ENCODE measurements around the gene DNAAF5.

The DNAAF5 gene

DNA sequence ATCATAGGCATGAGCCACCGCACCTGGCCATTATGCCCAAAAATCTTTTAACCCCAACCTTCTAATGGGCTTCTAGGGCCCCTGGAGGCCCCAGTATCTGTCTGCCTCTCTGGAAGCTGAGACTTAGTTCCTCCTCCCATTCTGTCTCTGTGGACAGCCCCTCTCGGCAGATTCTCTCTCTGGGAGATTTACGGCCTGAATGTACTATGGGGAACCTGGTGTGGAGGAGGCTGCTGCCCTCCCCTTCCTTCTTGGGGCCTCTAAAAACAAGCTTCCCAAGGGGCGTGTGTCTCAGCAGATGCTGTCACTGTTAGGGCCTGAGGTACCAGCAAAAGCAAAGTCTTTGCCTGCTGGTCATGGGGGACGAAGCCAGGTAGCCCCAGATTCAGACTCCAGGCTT is 36.4 kb downstream of the DNAAF5 start:
- H3K9me2 ChIP-seq (replicated peaks; ENCODE audit: low read depth, low read length), result no peaks in the 10 kb centered on the region
- H3F3A ChIP-seq (ENCODE audit: low read depth), result no peaks in the 10 kb centered on the region
- H3K9me3 ChIP-seq (ENCODE audit: insufficient read depth, low read depth, low read length), result no peaks in the 10 kb centered on the region
- H3K36me3 ChIP-seq (ENCODE audit: insufficient read depth, low read length), result peaks cover 45% of the 10 kb centered on the region; the same call in 1 of the 2 replicates
- H2AFZ ChIP-seq (ENCODE audit: low read length), result no peak overlapping the region
- no peaks in the 10 kb centered on the region for H3K27me3 ChIP-seq (ENCODE audit: insufficient read depth, low read length, poor library complexity, severe bottlenecking)
- no peak overlapping the region for H3K4me3 ChIP-seq (ENCODE audit: low read length, poor library complexity, severe bottlenecking)
- no peak overlapping the region for H3K4me2 ChIP-seq (ENCODE audit: low read depth, low read length, poor library complexity, severe bottlenecking)
- no peaks in the 10 kb centered on the region for H3K4me1 ChIP-seq (ENCODE audit: insufficient read depth, low read length, poor library complexity, severe bottlenecking)
- no peak overlapping the region for H3K9ac ChIP-seq (ENCODE audit: low read depth, low read length, poor library complexity, severe bottlenecking)
- H4K20me1 ChIP-seq (ENCODE audit: insufficient read depth, low read length, poor library complexity, severe bottlenecking), result no peaks in the 10 kb centered on the region
- no peaks in the 10 kb centered on the region for H3K79me2 ChIP-seq (ENCODE audit: insufficient read depth, low read length)
- TF ChIP-seq CTCF (conservative IDR thresholded peaks at IDR 0.05; ENCODE audit: low read length) (no peak), EZH2phosphoT487 (IDR thresholded peaks at IDR 0.05; ENCODE audit: borderline replicate concordance) (no peak)

GRCh38 chr7:763762-764161 is 37.3 kb downstream of the DNAAF5 start:
- H3K27me3 ChIP-seq (ENCODE audit: insufficient read depth, low read length, poor library complexity, severe bottlenecking), result no peaks in the 10 kb centered on the region
- no peaks in the 10 kb centered on the region for H3F3A ChIP-seq (ENCODE audit: low read depth)
- H3K4me2 ChIP-seq (ENCODE audit: low read depth, low read length, poor library complexity, severe bottlenecking), result no peak overlapping the region
- H3K79me2 ChIP-seq (ENCODE audit: insufficient read depth, low read length), result no peaks in the 10 kb centered on the region
- H3K9ac ChIP-seq (ENCODE audit: low read depth, low read length, poor library complexity, severe bottlenecking), result no peak overlapping the region
- H3K36me3 ChIP-seq (ENCODE audit: insufficient read depth, low read length), result peaks cover 40% of the 10 kb centered on the region; the same call in 1 of the 2 replicates
- no peak overlapping the region for H2AFZ ChIP-seq (ENCODE audit: low read length)
- no peaks in the 10 kb centered on the region for H3K4me1 ChIP-seq (ENCODE audit: insufficient read depth, low read length, poor library complexity, severe bottlenecking)
- no peaks in the 10 kb centered on the region for H4K20me1 ChIP-seq (ENCODE audit: insufficient read depth, low read length, poor library complexity, severe bottlenecking)
- no peak overlapping the region for H3K4me3 ChIP-seq (ENCODE audit: low read length, poor library complexity, severe bottlenecking)
- no peak for TF ChIP-seq CTCF (conservative IDR thresholded peaks at IDR 0.05; ENCODE audit: low read length)
- no peak for TF ChIP-seq EZH2phosphoT487 (IDR thresholded peaks at IDR 0.05; ENCODE audit: borderline replicate concordance)
- H3K9me2 ChIP-seq (replicated peaks; ENCODE audit: low read depth, low read length), result no peaks in the 10 kb centered on the region
- no peaks in the 10 kb centered on the region for H3K9me3 ChIP-seq (ENCODE audit: insufficient read depth, low read depth, low read length)

- Histone ChIP-seq H3F3A (ENCODE audit: low read depth) (no peaks in the 10 kb centered on the region), H3K9me3 (ENCODE audit: insufficient read depth, low read depth, low read length) (no peaks in the 10 kb centered on the region), H3K4me1 (ENCODE audit: insufficient read depth, low read length, poor library complexity, severe bottlenecking) (no peaks in the 10 kb centered on the region), H3K27me3 (ENCODE audit: insufficient read depth, low read length, poor library complexity, severe bottlenecking) (no peaks in the 10 kb centered on the region), H4K20me1 (ENCODE audit: insufficient read depth, low read length, poor library complexity, severe bottlenecking) (no peaks in the 10 kb centered on the region), H3K4me3 (ENCODE audit: low read length, poor library complexity, severe bottlenecking) (no peak overlapping the region), H3K4me2 (ENCODE audit: low read depth, low read length, poor library complexity, severe bottlenecking) (no peak overlapping the region), H2AFZ (ENCODE audit: low read length) (no peak overlapping the region), H3K79me2 (ENCODE audit: insufficient read depth, low read length) (no peaks in the 10 kb centered on the region), H3K9me2 (replicated peaks; ENCODE audit: low read depth, low read length) (no peaks in the 10 kb centered on the region), H3K9ac (ENCODE audit: low read depth, low read length, poor library complexity, severe bottlenecking) (no peak overlapping the region), H3K36me3 (ENCODE audit: insufficient read depth, low read length) (peaks cover 35% of the 10 kb centered on the region; the same call in 1 of the 2 replicates)
- TF ChIP-seq CTCF (conservative IDR thresholded peaks at IDR 0.05; ENCODE audit: low read length), result no peak
- no peak for TF ChIP-seq EZH2phosphoT487 (IDR thresholded peaks at IDR 0.05; ENCODE audit: borderline replicate concordance)
These were observed 38.9 kb downstream of the DNAAF5 start for GRCh38 chr7:765383-765782.
